ENCODE measurements around the gene PRKAG2. TPM values are rescaled to one million over a fixed set of nuclear protein-coding genes. Genes with fewer than 3 reads are reported as not detected.

PRKAG2 gene
- total and polyA plus RNA-seq, 10 donors, result 15.8 to 50.9 (median 32.8) TPM

DNA sequence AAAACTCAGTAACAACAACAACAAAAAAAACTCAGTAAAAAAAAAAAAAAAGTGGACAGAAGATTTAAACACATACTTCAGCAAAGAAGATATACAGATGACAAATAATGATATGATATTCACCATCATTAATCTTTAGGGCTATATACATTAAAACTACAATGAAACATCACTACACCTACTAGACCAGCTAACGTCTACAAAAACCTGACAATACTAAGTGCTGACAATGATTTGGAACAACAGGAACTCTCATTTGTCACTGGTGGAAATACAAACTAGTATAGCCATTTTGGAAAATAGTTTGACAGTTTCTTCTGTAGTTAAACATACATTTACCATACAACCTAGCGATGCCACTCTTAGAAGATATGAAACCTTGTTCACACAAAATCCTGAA, 185.5 kb downstream of the PRKAG2 start:
- no peaks in the 10 kb centered on the region for H3K9me3 ChIP-seq
- 50 to 97% (median 72%) methylated on average over 2 of the region's 2 CpGs for WGBS, 5 donors
- DNase-seq, result no peak
- no peaks in the 10 kb centered on the region for H3K27me3 ChIP-seq (replicated peaks in 1 of 7)
- H3K4me3 ChIP-seq, result no peak overlapping the region
- TF ChIP-seq POLR2AphosphoS5 (IDR thresholded peaks at IDR 0.05) (no peak), POLR2A (IDR thresholded peaks at IDR 0.05) (no peak)
- TF ChIP-seq, protein P1, sequence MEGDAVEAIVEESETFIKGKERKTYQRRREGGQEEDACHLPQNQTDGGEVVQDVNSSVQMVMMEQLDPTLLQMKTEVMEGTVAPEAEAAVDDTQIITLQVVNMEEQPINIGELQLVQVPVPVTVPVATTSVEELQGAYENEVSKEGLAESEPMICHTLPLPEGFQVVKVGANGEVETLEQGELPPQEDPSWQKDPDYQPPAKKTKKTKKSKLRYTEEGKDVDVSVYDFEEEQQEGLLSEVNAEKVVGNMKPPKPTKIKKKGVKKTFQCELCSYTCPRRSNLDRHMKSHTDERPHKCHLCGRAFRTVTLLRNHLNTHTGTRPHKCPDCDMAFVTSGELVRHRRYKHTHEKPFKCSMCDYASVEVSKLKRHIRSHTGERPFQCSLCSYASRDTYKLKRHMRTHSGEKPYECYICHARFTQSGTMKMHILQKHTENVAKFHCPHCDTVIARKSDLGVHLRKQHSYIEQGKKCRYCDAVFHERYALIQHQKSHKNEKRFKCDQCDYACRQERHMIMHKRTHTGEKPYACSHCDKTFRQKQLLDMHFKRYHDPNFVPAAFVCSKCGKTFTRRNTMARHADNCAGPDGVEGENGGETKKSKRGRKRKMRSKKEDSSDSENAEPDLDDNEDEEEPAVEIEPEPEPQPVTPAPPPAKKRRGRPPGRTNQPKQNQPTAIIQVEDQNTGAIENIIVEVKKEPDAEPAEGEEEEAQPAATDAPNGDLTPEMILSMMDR (IDR thresholded peaks at IDR 0.05 in 8 of 11, conservative IDR thresholded peaks at IDR 0.05 in 3 of 11), result no peak
- H3K27ac ChIP-seq, result no peak overlapping the region
- peaks cover 0 to 14% (median 0%) of the 10 kb centered on the region in 6 donors for H3K36me3 ChIP-seq
- H3K4me1 ChIP-seq, result peaks cover 5 to 55% (median 34%) of the 10 kb centered on the region in 6 donors
- intact Hi-C loops (cut with DNase I; ENCODE audit: low total_unique reads), result no loop called here

DNA sequence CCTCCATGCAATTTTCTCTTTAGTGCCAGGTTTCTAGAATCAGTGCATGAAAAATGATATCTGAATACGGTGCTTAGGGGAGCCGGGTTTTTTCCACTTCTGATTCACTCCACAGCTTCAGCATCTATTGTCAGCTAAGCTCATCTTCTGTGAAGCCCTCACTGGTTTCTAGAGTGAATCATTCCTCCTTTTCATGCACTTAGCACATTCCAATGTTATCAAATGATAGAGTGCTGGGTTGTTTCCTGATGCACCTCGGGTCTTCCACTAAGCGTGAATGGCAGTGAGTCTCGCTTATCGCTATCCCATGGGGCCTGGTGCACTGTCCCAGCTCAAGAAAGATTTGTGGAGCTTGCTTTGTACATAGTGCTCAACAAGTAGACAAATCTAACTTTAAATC, 186.3 kb downstream of the PRKAG2 start:
- TF ChIP-seq, protein P1 (IDR thresholded peaks at IDR 0.05 in 8 of 11, conservative IDR thresholded peaks at IDR 0.05 in 3 of 11), result no peak
- TF ChIP-seq POLR2A (IDR thresholded peaks at IDR 0.05) (no peak), POLR2AphosphoS5 (IDR thresholded peaks at IDR 0.05) (no peak)
- H3K4me3 ChIP-seq, result no peak overlapping the region
- 75 to 89% (median 81%) methylated on average over 6 of the region's 6 CpGs for WGBS, 5 donors
- no peaks in the 10 kb centered on the region for H3K9me3 ChIP-seq
- no peak overlapping the region for H3K27ac ChIP-seq
- H3K4me1 ChIP-seq, result peaks cover 5 to 54% (median 28%) of the 10 kb centered on the region in 6 donors
- peaks cover 0 to 8% (median 0%) of the 10 kb centered on the region in 6 donors for H3K36me3 ChIP-seq
- no peak for DNase-seq
- H3K27me3 ChIP-seq (replicated peaks in 1 of 7), result no peaks in the 10 kb centered on the region
- intact Hi-C loops (cut with DNase I; ENCODE audit: low total_unique reads), result no loop called here

DNA sequence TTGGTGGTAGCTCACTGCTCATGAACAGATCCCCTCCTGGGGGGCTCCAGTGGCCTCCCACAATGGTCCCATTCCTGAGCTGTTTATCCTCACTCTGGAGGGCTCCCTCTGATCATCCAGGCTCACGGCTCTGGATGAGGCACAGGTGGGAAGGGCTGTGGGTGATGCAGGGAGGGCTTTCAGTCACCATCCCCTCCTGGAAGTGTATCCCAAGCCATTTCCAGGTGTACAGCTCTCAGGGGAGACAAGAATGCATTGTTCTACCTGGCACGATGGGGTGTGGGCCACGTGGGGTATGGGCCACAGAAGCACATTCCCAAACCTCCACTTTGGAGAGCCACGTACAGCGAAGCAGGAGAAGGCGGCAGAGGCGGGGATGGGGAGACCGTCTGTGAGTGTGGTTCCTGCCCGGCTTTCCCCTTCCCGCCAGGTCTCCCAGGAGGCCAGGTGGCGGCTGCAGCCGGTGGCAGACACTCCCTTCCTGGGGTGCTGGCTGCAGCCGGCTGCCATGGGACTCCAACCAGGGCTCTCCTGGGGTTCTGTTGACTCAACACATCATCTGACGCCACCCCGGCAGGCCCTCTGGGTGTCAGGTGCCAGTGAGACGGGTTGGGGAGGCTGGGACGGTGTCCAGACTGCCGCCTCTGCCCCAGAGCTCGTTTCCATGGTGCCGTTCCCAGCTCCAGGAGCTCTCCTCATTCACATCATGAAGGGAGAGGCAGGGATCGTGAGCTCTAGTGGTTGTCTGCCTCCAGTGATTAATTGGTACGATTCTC, 187.5 kb downstream of the PRKAG2 start:
- peak; percentile 63 for DNase-seq
- Histone ChIP-seq H3K27ac (peak overlapping the region in 1 of 8 donors; percentile 69), H3K4me1 (peaks cover 0 to 41% (median 17%) of the 10 kb centered on the region in 6 donors), H3K9me3 (no peaks in the 10 kb centered on the region), H3K36me3 (peaks cover 0 to 8% (median 0%) of the 10 kb centered on the region in 6 donors), H3K4me3 (no peak overlapping the region), H3K27me3 (replicated peaks in 1 of 7) (no peaks in the 10 kb centered on the region)
- intact Hi-C loops (cut with DNase I; ENCODE audit: low total_unique reads), result no loop called here
- TF ChIP-seq, protein P1 (IDR thresholded peaks at IDR 0.05 in 8 of 11, conservative IDR thresholded peaks at IDR 0.05 in 3 of 11), result no peak
- TF ChIP-seq POLR2A (IDR thresholded peaks at IDR 0.05) (no peak), POLR2AphosphoS5 (IDR thresholded peaks at IDR 0.05) (no peak)
- WGBS, 5 donors, result 80 to 90% (median 89%) methylated on average over 21 to 22 of the region's 22 CpGs

DNA sequence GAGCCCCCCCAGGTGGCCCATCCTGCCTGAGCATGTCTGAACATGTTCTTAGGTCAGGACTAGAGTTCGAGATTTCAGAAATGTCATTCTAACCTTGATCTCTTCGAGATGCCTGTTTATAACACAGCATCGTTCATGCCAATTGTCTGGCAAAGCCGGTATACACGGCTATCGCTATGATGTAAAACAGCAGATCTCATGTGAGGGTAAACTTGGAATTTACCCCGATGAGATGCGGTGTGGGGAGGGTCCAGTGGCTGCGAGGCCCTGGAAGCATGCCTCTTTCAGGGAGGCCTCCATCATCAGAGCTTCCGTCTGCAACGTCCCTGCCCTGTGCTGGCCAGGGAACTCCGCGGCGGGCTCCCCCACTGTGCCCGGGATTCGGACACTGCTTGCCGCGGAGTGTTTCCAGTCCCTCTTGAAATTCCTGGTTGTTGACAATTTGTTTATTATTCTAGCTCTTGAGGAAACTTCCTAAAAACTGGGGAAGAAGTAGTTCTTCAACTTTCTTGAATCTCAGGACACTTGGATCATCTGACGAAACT, 188.6 kb downstream of the PRKAG2 start:
- TF ChIP-seq POLR2A (IDR thresholded peaks at IDR 0.05) (no peak), POLR2AphosphoS5 (IDR thresholded peaks at IDR 0.05) (no peak)
- TF ChIP-seq, protein P1 (IDR thresholded peaks at IDR 0.05 in 8 of 11, conservative IDR thresholded peaks at IDR 0.05 in 3 of 11), result peak in 2 of 11 experiments; percentile 11 to 31
- Histone ChIP-seq H3K36me3 (peaks cover 0 to 8% (median 0%) of the 10 kb centered on the region in 6 donors), H3K27ac (peak overlapping the region in 7 of 8 donors; percentile 4 to 84 (median 69)), H3K27me3 (replicated peaks in 1 of 7) (no peaks in the 10 kb centered on the region), H3K4me1 (peaks cover 0 to 34% (median 16%) of the 10 kb centered on the region in 6 donors), H3K9me3 (no peaks in the 10 kb centered on the region), H3K4me3 (no peak overlapping the region)
- 65 to 92% (median 81%) methylated on average over 19 of the region's 19 CpGs for WGBS, 5 donors
- DNase-seq, result peak; percentile 48
- intact Hi-C loops (cut with DNase I; ENCODE audit: low total_unique reads), result no loop called here
